MCF 10A (cell line): ENCODE measurements around the gene SLC4A1. TPM values are rescaled to one million over a fixed set of nuclear protein-coding genes. Genes with fewer than 3 reads are reported as not detected.
A peak's percentile ranks its signal among the peaks of the same experiment; 100 is the strongest.

Experiments used
- BruUV-seq: library from RNA; stranded (reverse); fragments of 400-500 nt; replicated peaks from 2 replicates; lab custom pipeline; 2021; lab: Mats Ljungman, UMichigan
- CTCF ChIA-PET: fragments of 300-600 bp; sonication (Branson Sonifier 250); formaldehyde crosslinking; extraction: SDS; loops from one replicate; lab custom pipeline; 2021; ENCODE audit warnings: antibody characterized with exemption, inconsistent platforms; lab: Yijun Ruan, JAX
- POLR2A ChIA-PET: fragments of 300-600, 350-650 bp; sonication (Branson Sonifier 250); formaldehyde crosslinking; extraction: SDS; loops from one replicate; lab custom pipeline; 2020; ENCODE audit warnings: antibody characterized with exemption, inconsistent platforms; lab: Yijun Ruan, JAX
- DNase-seq: peaks from one replicate; pipeline ENCODE4 v3.0.0-alpha.2; 2018; ENCODE audit not compliant: unreplicated experiment
- H3K27ac Mint-ChIP-seq: one replicate; pipeline ENCODE4 v1.8.0; 2022; ENCODE audit warnings: mild to moderate bottlenecking, low read depth, mixed read lengths; ENCODE audit not compliant: unreplicated experiment
- H3K27me3 Mint-ChIP-seq: one replicate; pipeline ENCODE4 v1.8.0; 2022; ENCODE audit warnings: mixed read lengths; ENCODE audit not compliant: insufficient read depth, unreplicated experiment
- H3K36me3 Mint-ChIP-seq: one replicate; pipeline ENCODE4 v1.8.0; 2022; ENCODE audit warnings: mild to moderate bottlenecking, moderate library complexity, mixed read lengths; ENCODE audit not compliant: insufficient read depth, unreplicated experiment
- H3K4me1 Mint-ChIP-seq: one replicate; pipeline ENCODE4 v1.8.0; 2022; ENCODE audit warnings: mixed read lengths; ENCODE audit not compliant: insufficient read depth, unreplicated experiment
- H3K4me3 Mint-ChIP-seq: one replicate; pipeline ENCODE4 v1.8.0; 2022; ENCODE audit warnings: mild to moderate bottlenecking, moderate library complexity, mixed read lengths; ENCODE audit not compliant: unreplicated experiment
- H3K9me3 Mint-ChIP-seq: one replicate; pipeline ENCODE4 v1.8.0; 2022; ENCODE audit warnings: mixed read lengths; ENCODE audit not compliant: unreplicated experiment
- intact Hi-C: fragments of 100-400 bp; cut with micrococcal nuclease; formaldehyde crosslinking; loops from 2 replicates; pipeline ENCODE4 v1.14.1; 2022
- total RNA-seq: library from RNA; stranded (reverse); gene quantifications from 2 replicates; pipeline ENCODE4 v1.2.3, GENCODE V29; 2022
- TF ChIP-seq, protein P1 (sequence below): fragments of 200-600 bp; IDR thresholded peaks from one replicate; pipeline ENCODE4 v1.8.0; 2022; ENCODE audit warnings: antibody characterized with exemption, mild to moderate bottlenecking; ENCODE audit not compliant: unreplicated experiment

SLC4A1 gene
- total RNA-seq, 1 experiment from 2014 or later = not detected

DNA sequence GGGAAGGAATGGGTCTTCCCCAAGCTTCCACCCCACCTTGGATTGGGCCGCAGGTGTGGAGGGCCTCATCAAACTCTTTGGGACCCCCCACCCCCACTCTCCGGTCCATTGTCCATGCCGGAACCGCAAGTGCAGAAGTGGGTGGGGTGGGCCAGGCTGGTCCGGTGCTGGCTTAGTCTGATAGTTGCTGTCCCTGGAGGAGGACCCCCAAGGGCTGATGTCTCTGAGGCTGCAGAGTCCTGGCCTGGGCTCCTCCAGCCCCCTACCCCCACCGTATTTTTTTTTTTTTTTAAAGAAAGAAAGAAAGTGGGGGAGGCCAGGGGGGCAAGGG, 61.1 kb downstream of the SLC4A1 start:
- no peak overlapping the region for H3K4me3 Mint-ChIP-seq
- POLR2A ChIA-PET = no interaction called here
- H3K4me1 Mint-ChIP-seq = peaks cover 42% of the 10 kb centered on the region
- CTCF ChIA-PET = no interaction called here
- intact Hi-C loops = no loop called here
- TF ChIP-seq, protein P1, sequence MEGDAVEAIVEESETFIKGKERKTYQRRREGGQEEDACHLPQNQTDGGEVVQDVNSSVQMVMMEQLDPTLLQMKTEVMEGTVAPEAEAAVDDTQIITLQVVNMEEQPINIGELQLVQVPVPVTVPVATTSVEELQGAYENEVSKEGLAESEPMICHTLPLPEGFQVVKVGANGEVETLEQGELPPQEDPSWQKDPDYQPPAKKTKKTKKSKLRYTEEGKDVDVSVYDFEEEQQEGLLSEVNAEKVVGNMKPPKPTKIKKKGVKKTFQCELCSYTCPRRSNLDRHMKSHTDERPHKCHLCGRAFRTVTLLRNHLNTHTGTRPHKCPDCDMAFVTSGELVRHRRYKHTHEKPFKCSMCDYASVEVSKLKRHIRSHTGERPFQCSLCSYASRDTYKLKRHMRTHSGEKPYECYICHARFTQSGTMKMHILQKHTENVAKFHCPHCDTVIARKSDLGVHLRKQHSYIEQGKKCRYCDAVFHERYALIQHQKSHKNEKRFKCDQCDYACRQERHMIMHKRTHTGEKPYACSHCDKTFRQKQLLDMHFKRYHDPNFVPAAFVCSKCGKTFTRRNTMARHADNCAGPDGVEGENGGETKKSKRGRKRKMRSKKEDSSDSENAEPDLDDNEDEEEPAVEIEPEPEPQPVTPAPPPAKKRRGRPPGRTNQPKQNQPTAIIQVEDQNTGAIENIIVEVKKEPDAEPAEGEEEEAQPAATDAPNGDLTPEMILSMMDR = no peak
- no peaks in the 10 kb centered on the region for H3K27me3 Mint-ChIP-seq
- H3K27ac Mint-ChIP-seq = no peak overlapping the region
- BruUV-seq = TSS peak; percentile 25
- DNase-seq = no peak
- peaks cover 56% of the 10 kb centered on the region for H3K36me3 Mint-ChIP-seq
- H3K9me3 Mint-ChIP-seq = no peaks in the 10 kb centered on the region

DNA sequence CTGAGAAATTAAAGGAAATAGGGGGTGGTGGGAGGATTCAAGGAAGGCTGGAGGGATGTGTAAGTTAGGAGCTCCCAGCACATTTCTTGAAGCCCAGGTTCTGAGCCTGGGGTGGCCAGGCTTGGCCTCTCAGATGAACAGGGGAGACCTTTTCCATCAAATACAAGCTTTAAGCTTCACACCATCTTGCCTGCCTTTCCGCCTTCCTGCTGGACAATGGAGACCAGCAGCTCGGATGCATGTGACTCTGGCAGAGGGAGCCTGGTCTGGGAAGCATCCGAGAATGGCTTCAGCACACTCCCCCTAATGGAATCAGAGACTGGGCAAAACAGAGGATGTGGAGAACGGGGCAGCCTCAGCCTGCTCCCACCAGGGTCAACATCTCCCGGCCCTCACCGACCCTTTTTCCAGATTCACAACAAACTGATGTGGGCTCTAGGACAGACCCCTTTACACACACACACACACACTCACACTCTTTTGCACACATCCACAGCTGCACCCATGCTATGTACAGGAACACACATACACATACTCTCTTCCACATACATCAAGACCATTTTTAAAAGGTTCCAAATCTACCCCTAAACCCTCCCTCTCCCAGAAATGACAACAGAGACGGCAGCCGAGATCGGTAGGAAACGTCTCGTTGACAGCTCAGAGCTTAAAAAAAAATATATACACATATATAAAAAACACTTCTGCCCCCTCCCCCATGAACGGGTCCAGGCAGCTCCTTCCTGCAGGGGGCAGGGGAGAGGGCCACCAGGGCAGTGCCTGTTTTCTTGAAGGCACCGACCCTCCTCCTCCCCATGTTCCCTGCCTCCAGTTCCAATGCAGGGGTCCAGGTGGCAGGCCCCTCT, 61.7 kb downstream of the SLC4A1 start:
- TF ChIP-seq, protein P1 = no peak
- Mint-ChIP-seq H3K4me1 (peaks cover 45% of the 10 kb centered on the region), H3K4me3 (no peak overlapping the region), H3K27ac (peak overlapping the region; percentile 11), H3K36me3 (peaks cover 56% of the 10 kb centered on the region), H3K9me3 (no peaks in the 10 kb centered on the region), H3K27me3 (no peaks in the 10 kb centered on the region)
- DNase-seq = no peak
- intact Hi-C loops = no loop called here
- no TSS peak for BruUV-seq
- POLR2A ChIA-PET = interaction anchor here (0.6 kb wide), 1 partner anchor 83 kb away, joined by 3 read pairs; no protein-coding TSS in a partner anchor
- CTCF ChIA-PET = interaction anchor here (0.9 kb wide), 1 partner anchor 12 kb away, joined by 3 read pairs; no protein-coding TSS in a partner anchor

DNA sequence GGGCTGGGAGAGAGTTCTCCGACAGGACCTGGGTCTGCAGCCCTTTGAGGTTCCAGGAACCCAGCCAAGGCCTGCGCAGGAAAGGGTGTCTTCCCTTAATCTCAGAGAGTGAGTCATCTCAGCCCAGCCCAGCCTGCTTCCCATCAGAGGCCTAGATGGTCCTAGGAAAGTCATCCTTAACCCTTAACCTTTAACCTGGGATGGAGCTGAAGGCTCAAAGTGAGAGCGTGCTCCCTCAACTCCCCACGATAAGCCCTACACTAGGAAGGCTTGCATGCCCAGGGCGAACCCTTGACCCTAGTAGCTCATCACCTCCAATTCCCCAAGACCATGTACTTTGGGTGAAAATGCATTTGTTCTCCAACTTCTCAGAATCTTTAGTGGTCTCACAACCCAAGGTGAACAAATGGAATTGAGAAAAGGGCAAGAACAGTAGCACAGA, 63.5 kb downstream of the SLC4A1 start:
- ChIA-PET CTCF (interaction anchor here (0.6 to 1.8 kb wide), 5 partner anchors 9 to 105 kb away, joined by 3 to 22 read pairs (median 4); partner anchors contain the start of gene RUNDC3A), POLR2A (interaction anchor here (0.6 to 1.9 kb wide), 8 partner anchors 8 to 1417 kb away, joined by 3 to 9 read pairs (median 4); partner anchors contain the start of genes TMUB2 and UBTF)
- DNase-seq = peak; percentile 83
- TF ChIP-seq, protein P1 = no peak
- Mint-ChIP-seq H3K9me3 (no peaks in the 10 kb centered on the region), H3K27me3 (no peaks in the 10 kb centered on the region), H3K36me3 (peaks cover 46% of the 10 kb centered on the region), H3K4me1 (peaks cover 50% of the 10 kb centered on the region), H3K27ac (no peak overlapping the region), H3K4me3 (no peak overlapping the region)
- intact Hi-C loops = no loop called here
- no TSS peak for BruUV-seq
